ENCODE results near the gene CABP5. TPM values are rescaled to one million over a fixed set of nuclear protein-coding genes. Genes with fewer than 3 reads are reported as not detected.
"Not testable (repeated sequence)": the region's sequence is repeated elsewhere in the genome, so short reads cannot be mapped to it uniquely, and the experiment has no call there.

CABP5 gene
- total and polyA plus RNA-seq, 2 experiments from 2014 or later: not detected

- H3K36me3 ChIP-seq (ENCODE audit: insufficient read depth); H4K20me1 ChIP-seq (replicated peaks; ENCODE audit: insufficient read depth); H3K4me1 ChIP-seq (ENCODE audit: insufficient read depth); H3K4me1 Mint-ChIP-seq; H3K36me3 Mint-ChIP-seq (ENCODE audit: low read depth); H3K9me3 Mint-ChIP-seq; H3K27ac ChIP-seq (ENCODE audit: low read depth); H3K4me2 ChIP-seq; H3K79me2 ChIP-seq (replicated peaks; ENCODE audit: insufficient read depth); H3K27me3 Mint-ChIP-seq (ENCODE audit: insufficient read depth, low read depth, poor library complexity); ATAC-seq; H3K9me2 ChIP-seq (ENCODE audit: insufficient read depth); H3K27ac Mint-ChIP-seq; H2AFZ ChIP-seq; H3K4me3 ChIP-seq; H3K4me3 Mint-ChIP-seq; H3F3A ChIP-seq (replicated peaks; ENCODE audit: low read depth); DNase-seq (ENCODE audit: low spot score); H3K27me3 ChIP-seq (ENCODE audit: insufficient read depth): not testable (repeated sequence)
Observed at GRCh38 chr19:48088991-48089390, 45.1 kb upstream of the CABP5 start.

GRCh38 chr19:48085904-48086864 is 42.3 kb upstream of the CABP5 start:
- no peaks in the 10 kb centered on the region for H3K36me3 Mint-ChIP-seq (ENCODE audit: low read depth)
- H4K20me1 ChIP-seq (replicated peaks; ENCODE audit: insufficient read depth): no peaks in the 10 kb centered on the region
- no peak overlapping the region for H3K27ac Mint-ChIP-seq
- no peak overlapping the region for H3K4me3 Mint-ChIP-seq
- no peaks in the 10 kb centered on the region for H3K4me1 ChIP-seq (ENCODE audit: insufficient read depth)
- H3K36me3 ChIP-seq (ENCODE audit: insufficient read depth): no peaks in the 10 kb centered on the region
- peak; percentile 95 for ATAC-seq
- no peak overlapping the region for H3K4me2 ChIP-seq
- H2AFZ ChIP-seq: peak overlapping the region; percentile 72; the same call in 1 of the 2 replicates
- no peak overlapping the region for H3K4me3 ChIP-seq
- no peaks in the 10 kb centered on the region for H3K9me2 ChIP-seq (ENCODE audit: insufficient read depth)
- H3K27me3 Mint-ChIP-seq (ENCODE audit: insufficient read depth, low read depth, poor library complexity): peaks cover 8% of the 10 kb centered on the region
- H3K4me1 Mint-ChIP-seq: no peaks in the 10 kb centered on the region
- TF ChIP-seq CREB1 (CRISPR knock-in tag; IDR thresholded peaks at IDR 0.05; ENCODE audit: low read depth): no peak
- TF ChIP-seq, protein P1, sequence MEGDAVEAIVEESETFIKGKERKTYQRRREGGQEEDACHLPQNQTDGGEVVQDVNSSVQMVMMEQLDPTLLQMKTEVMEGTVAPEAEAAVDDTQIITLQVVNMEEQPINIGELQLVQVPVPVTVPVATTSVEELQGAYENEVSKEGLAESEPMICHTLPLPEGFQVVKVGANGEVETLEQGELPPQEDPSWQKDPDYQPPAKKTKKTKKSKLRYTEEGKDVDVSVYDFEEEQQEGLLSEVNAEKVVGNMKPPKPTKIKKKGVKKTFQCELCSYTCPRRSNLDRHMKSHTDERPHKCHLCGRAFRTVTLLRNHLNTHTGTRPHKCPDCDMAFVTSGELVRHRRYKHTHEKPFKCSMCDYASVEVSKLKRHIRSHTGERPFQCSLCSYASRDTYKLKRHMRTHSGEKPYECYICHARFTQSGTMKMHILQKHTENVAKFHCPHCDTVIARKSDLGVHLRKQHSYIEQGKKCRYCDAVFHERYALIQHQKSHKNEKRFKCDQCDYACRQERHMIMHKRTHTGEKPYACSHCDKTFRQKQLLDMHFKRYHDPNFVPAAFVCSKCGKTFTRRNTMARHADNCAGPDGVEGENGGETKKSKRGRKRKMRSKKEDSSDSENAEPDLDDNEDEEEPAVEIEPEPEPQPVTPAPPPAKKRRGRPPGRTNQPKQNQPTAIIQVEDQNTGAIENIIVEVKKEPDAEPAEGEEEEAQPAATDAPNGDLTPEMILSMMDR (conservative IDR thresholded peaks at IDR 0.05; ENCODE audit: low read depth in 2 of 2): peak; percentile 54 to 75
- no peaks in the 10 kb centered on the region for H3F3A ChIP-seq (replicated peaks; ENCODE audit: low read depth)
- no peaks in the 10 kb centered on the region for H3K79me2 ChIP-seq (replicated peaks; ENCODE audit: insufficient read depth)
- no peaks in the 10 kb centered on the region for H3K9me3 Mint-ChIP-seq
- DNase-seq (ENCODE audit: low spot score): peak; percentile 61
- H3K27ac ChIP-seq (ENCODE audit: low read depth): no peak overlapping the region
- H3K27me3 ChIP-seq (ENCODE audit: insufficient read depth): no peaks in the 10 kb centered on the region

- Histone ChIP-seq H3K79me2 (replicated peaks; ENCODE audit: insufficient read depth) (no peaks in the 10 kb centered on the region), H3K27me3 (ENCODE audit: insufficient read depth) (no peaks in the 10 kb centered on the region), H2AFZ (no peak overlapping the region), H4K20me1 (replicated peaks; ENCODE audit: insufficient read depth) (no peaks in the 10 kb centered on the region), H3K36me3 (ENCODE audit: insufficient read depth) (no peaks in the 10 kb centered on the region), H3F3A (replicated peaks; ENCODE audit: low read depth) (no peaks in the 10 kb centered on the region), H3K4me1 (ENCODE audit: insufficient read depth) (no peaks in the 10 kb centered on the region), H3K27ac (ENCODE audit: low read depth) (no peak overlapping the region), H3K9me2 (ENCODE audit: insufficient read depth) (no peaks in the 10 kb centered on the region), H3K4me2 (no peak overlapping the region), H3K4me3 (no peak overlapping the region)
- H3K27ac Mint-ChIP-seq: no peak overlapping the region
- H3K4me1 Mint-ChIP-seq: no peaks in the 10 kb centered on the region
- no peak overlapping the region for H3K4me3 Mint-ChIP-seq
- DNase-seq (ENCODE audit: low spot score): no peak
- peaks cover 10% of the 10 kb centered on the region for H3K27me3 Mint-ChIP-seq (ENCODE audit: insufficient read depth, low read depth, poor library complexity)
- no peaks in the 10 kb centered on the region for H3K9me3 Mint-ChIP-seq
- no peaks in the 10 kb centered on the region; the same call in 2 of the 3 replicates for H3K36me3 Mint-ChIP-seq (ENCODE audit: low read depth)
- ATAC-seq: no peak
- TF ChIP-seq POLR2AphosphoS5 (IDR thresholded peaks at IDR 0.05; ENCODE audit: low read depth): no peak
- no peak for TF ChIP-seq NANOG (IDR thresholded peaks at IDR 0.05; ENCODE audit: borderline replicate concordance)
- TF ChIP-seq, protein P1 (conservative IDR thresholded peaks at IDR 0.05; ENCODE audit: low read depth in 2 of 2): no peak
- TF ChIP-seq EZH2phosphoT487 (IDR thresholded peaks at IDR 0.05; ENCODE audit: unreplicated experiment): no peak
- no peak for TF ChIP-seq CREB1 (CRISPR knock-in tag; IDR thresholded peaks at IDR 0.05; ENCODE audit: low read depth)
- TF ChIP-seq ZNF114 (CRISPR knock-in tag; IDR thresholded peaks at IDR 0.05): no peak
- TF ChIP-seq, protein P2, sequence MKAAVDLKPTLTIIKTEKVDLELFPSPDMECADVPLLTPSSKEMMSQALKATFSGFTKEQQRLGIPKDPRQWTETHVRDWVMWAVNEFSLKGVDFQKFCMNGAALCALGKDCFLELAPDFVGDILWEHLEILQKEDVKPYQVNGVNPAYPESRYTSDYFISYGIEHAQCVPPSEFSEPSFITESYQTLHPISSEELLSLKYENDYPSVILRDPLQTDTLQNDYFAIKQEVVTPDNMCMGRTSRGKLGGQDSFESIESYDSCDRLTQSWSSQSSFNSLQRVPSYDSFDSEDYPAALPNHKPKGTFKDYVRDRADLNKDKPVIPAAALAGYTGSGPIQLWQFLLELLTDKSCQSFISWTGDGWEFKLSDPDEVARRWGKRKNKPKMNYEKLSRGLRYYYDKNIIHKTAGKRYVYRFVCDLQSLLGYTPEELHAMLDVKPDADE (IDR thresholded peaks at IDR 0.05): no peak
Observed at GRCh38 chr19:48085076-48085475, 41.2 kb upstream of the CABP5 start.

Measured in GM23338 (cell line).